HG02970 (cell line): ENCODE measurements around the gene PACS1.

ENCODE experiments used
- ATAC-seq: cut with Tn5 transposase; IDR thresholded peaks from one replicate; pipeline ENCODE4 v1.9.1; 2021; ENCODE audit warnings: mild to moderate bottlenecking, moderate library complexity, moderate number of reproducible peaks; ENCODE audit not compliant: unreplicated experiment, low FRiP score

The PACS1 gene

GRCh38 chr11:66131937-66132632 lies 62.0 kb downstream of the PACS1 start:
- ATAC-seq = no peak

- no peak for ATAC-seq
Measured at GRCh38 chr11:66133216-66133775, 63.2 kb downstream of the PACS1 start.

- ATAC-seq = no peak
Measured at GRCh38 chr11:66136752-66137123, 66.7 kb downstream of the PACS1 start.

- ATAC-seq = no peak
Measured at GRCh38 chr11:66139817-66140404, 69.8 kb downstream of the PACS1 start.

- ATAC-seq = no peak
Measured at GRCh38 chr11:66142370-66143263, 72.5 kb downstream of the PACS1 start.

- ATAC-seq = no peak
Measured at GRCh38 chr11:66143264-66143566, 73.1 kb downstream of the PACS1 start.

GRCh38 chr11:66143996-66144678 lies 74.1 kb downstream of the PACS1 start:
- no peak for ATAC-seq

- ATAC-seq = no peak
Measured at GRCh38 chr11:66146074-66146473, 76.0 kb downstream of the PACS1 start.

GRCh38 chr11:66146940-66147339 lies 76.9 kb downstream of the PACS1 start:
- ATAC-seq = no peak

GRCh38 chr11:66150140-66150539 lies 80.1 kb downstream of the PACS1 start:
- no peak for ATAC-seq

GRCh38 chr11:66150725-66151124 lies 80.7 kb downstream of the PACS1 start:
- no peak for ATAC-seq

- ATAC-seq = no peak
Measured at GRCh38 chr11:66151273-66151672, 81.2 kb downstream of the PACS1 start.

GRCh38 chr11:66154109-66154508 lies 84.0 kb downstream of the PACS1 start:
- ATAC-seq = no peak

- ATAC-seq = no peak
Measured at GRCh38 chr11:66155387-66156073, 85.5 kb downstream of the PACS1 start.

GRCh38 chr11:66157182-66157864 lies 87.3 kb downstream of the PACS1 start:
- no peak for ATAC-seq

- no peak for ATAC-seq
Measured at GRCh38 chr11:66158156-66158555, 88.1 kb downstream of the PACS1 start.

- ATAC-seq = no peak
Measured at GRCh38 chr11:66159324-66159984, 89.4 kb downstream of the PACS1 start.

GRCh38 chr11:66160709-66161108 lies 90.6 kb downstream of the PACS1 start:
- no peak for ATAC-seq

- no peak for ATAC-seq
Measured at GRCh38 chr11:66168289-66168688, 98.2 kb downstream of the PACS1 start.
